IPS-18c (cell line): ENCODE results near the gene KCNJ16.

Source experiments
- H3K4me3 ChIP-seq: 2 replicates; pipeline ENCODE4 v1.7.0; 2013; ENCODE audit warnings: low read depth, mild to moderate bottlenecking, low read length, moderate library complexity; ENCODE audit not compliant: insufficient read depth
- H3K9me3 ChIP-seq: one replicate; pipeline ENCODE4 v1.6.1; 2013; ENCODE audit warnings: mild to moderate bottlenecking, low read length, moderate library complexity; ENCODE audit not compliant: control insufficient read depth, insufficient read depth

The KCNJ16 gene

GRCh38 chr17:70055000-70055399 is 20.0 kb upstream of the KCNJ16 start:
- Histone ChIP-seq H3K9me3 (no peaks in the 10 kb centered on the region), H3K4me3 (no peak overlapping the region)

- no peak overlapping the region for H3K4me3 ChIP-seq
- peaks cover 2% of the 10 kb centered on the region for H3K9me3 ChIP-seq
Observed at GRCh38 chr17:70059071-70059470, 16.0 kb upstream of the KCNJ16 start.

- H3K4me3 ChIP-seq: no peak overlapping the region
- peaks cover 2% of the 10 kb centered on the region for H3K9me3 ChIP-seq
Observed at GRCh38 chr17:70059649-70060048, 15.4 kb upstream of the KCNJ16 start.

- H3K4me3 ChIP-seq: no peak overlapping the region
- peaks cover 2% of the 10 kb centered on the region for H3K9me3 ChIP-seq
Observed at GRCh38 chr17:70060415-70060814, 14.6 kb upstream of the KCNJ16 start.

GRCh38 chr17:70067134-70067533 is 7.9 kb upstream of the KCNJ16 start:
- peaks cover under 1% of the 10 kb centered on the region for H3K9me3 ChIP-seq
- no peak overlapping the region for H3K4me3 ChIP-seq

- Histone ChIP-seq H3K4me3 (no peak overlapping the region), H3K9me3 (no peaks in the 10 kb centered on the region)
Observed at GRCh38 chr17:70070305-70071027, 4.6 kb upstream of the KCNJ16 start.

- Histone ChIP-seq H3K4me3 (no peak overlapping the region), H3K9me3 (no peaks in the 10 kb centered on the region)
Observed at GRCh38 chr17:70071127-70071526, 3.9 kb upstream of the KCNJ16 start.

GRCh38 chr17:70071620-70072019 is 3.4 kb upstream of the KCNJ16 start:
- Histone ChIP-seq H3K4me3 (no peak overlapping the region), H3K9me3 (no peaks in the 10 kb centered on the region)

- Histone ChIP-seq H3K4me3 (no peak overlapping the region), H3K9me3 (no peaks in the 10 kb centered on the region)
Observed at GRCh38 chr17:70072546-70073309, 2.3 kb upstream of the KCNJ16 start.

GRCh38 chr17:70073310-70073709 is 1.7 kb upstream of the KCNJ16 start:
- Histone ChIP-seq H3K4me3 (no peak overlapping the region), H3K9me3 (no peaks in the 10 kb centered on the region)

- no peaks in the 10 kb centered on the region for H3K9me3 ChIP-seq
- H3K4me3 ChIP-seq: no peak overlapping the region
Observed at GRCh38 chr17:70073799-70074198, 1.2 kb upstream of the KCNJ16 start.

GRCh38 chr17:70074236-70074830 is 692 bp upstream of the KCNJ16 start:
- no peak overlapping the region for H3K4me3 ChIP-seq
- no peaks in the 10 kb centered on the region for H3K9me3 ChIP-seq

GRCh38 chr17:70076189-70076588 is 1.2 kb downstream of the KCNJ16 start:
- Histone ChIP-seq H3K4me3 (no peak overlapping the region), H3K9me3 (no peaks in the 10 kb centered on the region)

- Histone ChIP-seq H3K4me3 (no peak overlapping the region), H3K9me3 (no peaks in the 10 kb centered on the region)
Observed at GRCh38 chr17:70076831-70077230, 1.8 kb downstream of the KCNJ16 start.

- Histone ChIP-seq H3K4me3 (no peak overlapping the region), H3K9me3 (no peaks in the 10 kb centered on the region)
Observed at GRCh38 chr17:70078549-70078948, 3.5 kb downstream of the KCNJ16 start.

GRCh38 chr17:70078994-70079531 is 4.0 kb downstream of the KCNJ16 start:
- no peaks in the 10 kb centered on the region for H3K9me3 ChIP-seq
- no peak overlapping the region for H3K4me3 ChIP-seq

- Histone ChIP-seq H3K9me3 (no peaks in the 10 kb centered on the region), H3K4me3 (no peak overlapping the region)
Observed at GRCh38 chr17:70080541-70081347, 5.7 kb downstream of the KCNJ16 start.
